Keratinocyte (primary cell): ENCODE data around the gene SAMD5. TPM values are rescaled to one million over a fixed set of nuclear protein-coding genes. Genes with fewer than 3 reads are reported as not detected.

Source experiments
- DNase-seq: peaks from one replicate; pipeline ENCODE4 v3.0.0-alpha.2; 2011; ENCODE audit warnings: low read depth, missing footprints, low spot score
- FAIRE-seq: peaks from 2 replicates; lab custom pipeline; 2011; peaks lifted over from hg19 to GRCh38; lab: Jason Lieb, UNC
- H2AFZ ChIP-seq: 2 replicates; pipeline ENCODE4 v1.6.0; 2012; ENCODE audit warnings: low read length, control low read depth, inconsistent platforms; ENCODE audit not compliant: control insufficient read depth
- H3K27ac ChIP-seq: 2 replicates; pipeline ENCODE4 v1.5.1; 2011; ENCODE audit warnings: low read length; ENCODE audit not compliant: control insufficient read depth, insufficient read depth
- H3K27me3 ChIP-seq: 3 replicates; pipeline ENCODE4 v1.6.0; 2011; ENCODE audit warnings: low read length; ENCODE audit not compliant: control insufficient read depth, insufficient read depth; ENCODE audit errors: extremely low read depth
- H3K36me3 ChIP-seq, 2 experiments: 2 replicates in 1 of 2; 3 replicates in 1 of 2; pipeline ENCODE4 v1.5.1; 2011; ENCODE audit warnings: low read length in 2 of 2, mild to moderate bottlenecking in 1 of 2; ENCODE audit not compliant: control insufficient read depth in 2 of 2, insufficient read depth in 2 of 2; ENCODE audit errors: extremely low read depth in 1 of 2
- H3K4me1 ChIP-seq: 3 replicates; pipeline ENCODE4 v1.5.1; 2011; ENCODE audit warnings: low read length; ENCODE audit not compliant: control insufficient read depth, insufficient read depth; ENCODE audit errors: extremely low read depth
- H3K4me2 ChIP-seq: 3 replicates; pipeline ENCODE4 v1.6.0; 2011; ENCODE audit warnings: low read depth, low read length; ENCODE audit not compliant: control insufficient read depth, insufficient read depth; ENCODE audit errors: extremely low read depth
- H3K4me3 ChIP-seq, 3 experiments: fragments of 200-600 bp in 1 of 3; sonication (generic) in 1 of 3; 2 replicates in 2 of 3; 3 replicates in 1 of 3; pipeline ENCODE4 v1.5.1; 2011 to 2016; ENCODE audit warnings: low read length in 3 of 3, mild to moderate bottlenecking in 3 of 3, control low read depth in 2 of 3, inconsistent platforms in 1 of 3, low read depth in 1 of 3, mixed read lengths in 1 of 3, mixed run types in 1 of 3, moderate library complexity in 1 of 3; ENCODE audit not compliant: control insufficient read depth in 2 of 3, insufficient read depth in 2 of 3; ENCODE audit errors: extremely low read depth in 1 of 3
- H3K79me2 ChIP-seq: 2 replicates; pipeline ENCODE4 v1.6.0; 2012; ENCODE audit warnings: low read length; ENCODE audit not compliant: control insufficient read depth, insufficient read depth
- H3K9ac ChIP-seq: 3 replicates; pipeline ENCODE4 v1.6.0; 2011; ENCODE audit warnings: low read length; ENCODE audit not compliant: control insufficient read depth, insufficient read depth; ENCODE audit errors: extremely low read depth
- H3K9me1 ChIP-seq: 3 replicates; pipeline ENCODE4 v1.6.0; 2011; ENCODE audit warnings: low read length; ENCODE audit not compliant: control insufficient read depth, insufficient read depth; ENCODE audit errors: extremely low read depth
- H3K9me3 ChIP-seq: 2 replicates; pipeline ENCODE4 v1.5.1; 2012; ENCODE audit warnings: low read depth, low read length; ENCODE audit not compliant: control insufficient read depth
- H4K20me1 ChIP-seq: 3 replicates; pipeline ENCODE4 v1.6.0; 2011; ENCODE audit warnings: low read length; ENCODE audit not compliant: control insufficient read depth, insufficient read depth; ENCODE audit errors: extremely low read depth
- CTCF ChIP-seq, 3 experiments: IDR thresholded peaks in 1 of 3; conservative IDR thresholded peaks in 1 of 3; optimal IDR thresholded peaks in 1 of 3; 2 replicates in 2 of 3; 3 replicates in 1 of 3; pipeline versions ENCODE3 to v1.5.1; 2011; ENCODE audit warnings: low read length in 3 of 3, mild to moderate bottlenecking in 3 of 3, moderate library complexity in 2 of 3, control low read depth in 1 of 3, inconsistent platforms in 1 of 3; ENCODE audit not compliant: insufficient read depth in 2 of 3; ENCODE audit errors: extremely low read depth in 1 of 3
- EZH2 ChIP-seq: IDR thresholded peaks from one replicate; pipeline ENCODE4 v1.6.1; 2012; ENCODE audit warnings: inconsistent platforms, mild to moderate bottlenecking, low read length, moderate library complexity
- dilution Hi-C: fragments of 300-500 bp; cut with MboI; formaldehyde crosslinking; loops from one replicate; pipeline ENCODE4 v1.7.0; 2020; ENCODE audit warnings: low sequenced_read_pairs; ENCODE audit not compliant: extremely low pct_ligation_motif_present
- polyA plus RNA-seq, 5 experiments: library from polyadenylated mRNA; depleted of rRNA in 3 of 5; stranded (reverse) in 3 of 5; stranded (forward) in 1 of 5; unstranded in 1 of 5; fragments of >200 nt; gene quantifications; 1 replicate in 1 of 5; 2 replicates in 3 of 5; 3 replicates in 1 of 5; pipeline versions ENCODE4 v1.2.1 to v1.2.3, GENCODE V29; 2011 to 2012; ENCODE audit warnings: missing spikeins in 2 of 5, low read depth in 1 of 5, low replicate concordance in 1 of 5

The SAMD5 gene
- polyA plus RNA-seq, 1 donor (not counting 4 experiments of a cell fraction or from before 2014, with no cell fraction given): 1.2 TPM

- no peak for DNase-seq
- Histone ChIP-seq H3K36me3 (no peaks in the 10 kb centered on the region), H3K4me3 (no peak overlapping the region), H3K4me2 (no peak overlapping the region), H4K20me1 (no peaks in the 10 kb centered on the region), H3K9ac (no peak overlapping the region), H3K79me2 (no peaks in the 10 kb centered on the region), H3K27ac (no peak overlapping the region), H2AFZ (no peak overlapping the region), H3K27me3 (no peaks in the 10 kb centered on the region), H3K4me1 (no peaks in the 10 kb centered on the region), H3K9me1 (no peaks in the 10 kb centered on the region), H3K9me3 (no peaks in the 10 kb centered on the region)
- TF ChIP-seq CTCF (optimal IDR thresholded peaks at IDR 0.05 in 1 of 3, IDR thresholded peaks at IDR 0.05 in 1 of 3, conservative IDR thresholded peaks at IDR 0.05 in 1 of 3; ENCODE audit: extremely low read depth in 1 of 3, insufficient read depth in 2 of 3, low read length in 3 of 3): no peak
- no peak for TF ChIP-seq EZH2
- dilution Hi-C loops: no loop called here
- no peak for FAIRE-seq
Measured at GRCh38 chr6:147618457-147618856, 110.0 kb downstream of the SAMD5 start.

GRCh38 chr6:147618927-147619326, 110.4 kb downstream of the SAMD5 start:
- dilution Hi-C loops: no loop called here
- Histone ChIP-seq H3K27me3 (no peaks in the 10 kb centered on the region), H3K9me3 (no peaks in the 10 kb centered on the region), H3K9me1 (no peaks in the 10 kb centered on the region), H3K9ac (no peak overlapping the region), H4K20me1 (no peaks in the 10 kb centered on the region), H3K79me2 (no peaks in the 10 kb centered on the region), H3K4me3 (no peak overlapping the region), H3K4me2 (no peak overlapping the region), H3K36me3 (no peaks in the 10 kb centered on the region), H3K4me1 (no peaks in the 10 kb centered on the region), H2AFZ (no peak overlapping the region), H3K27ac (no peak overlapping the region)
- FAIRE-seq (no peak), DNase-seq (no peak)
- TF ChIP-seq CTCF (optimal IDR thresholded peaks at IDR 0.05 in 1 of 3, IDR thresholded peaks at IDR 0.05 in 1 of 3, conservative IDR thresholded peaks at IDR 0.05 in 1 of 3; ENCODE audit: extremely low read depth in 1 of 3, insufficient read depth in 2 of 3, low read length in 3 of 3): no peak
- TF ChIP-seq EZH2: no peak
